HCT116 (cell line): ENCODE results near the gene SETD6.

Experiments
- EZH2 ChIP-seq: fragments of 200-600 bp; sonication (generic); IDR thresholded peaks from 2 replicates; pipeline ENCODE4 v1.6.1; 2017; ENCODE audit warnings: antibody characterized with exemption, mixed run types
- POLR2A ChIP-seq: IDR thresholded peaks from 2 replicates; pipeline ENCODE4 v1.7.0; 2011; ENCODE audit warnings: borderline replicate concordance; ENCODE audit not compliant: insufficient read depth, insufficient read length; ENCODE audit errors: extremely low read depth
- POLR2AphosphoS5 ChIP-seq: IDR thresholded peaks from 2 replicates; pipeline ENCODE4 v1.6.1; 2011; ENCODE audit warnings: mild to moderate bottlenecking, low read depth, low read length, moderate library complexity
- RAD21 ChIP-seq: IDR thresholded peaks from 2 replicates; pipeline ENCODE4 v1.6.1; 2012; ENCODE audit warnings: low read depth, mild to moderate bottlenecking
- YY1 ChIP-seq: IDR thresholded peaks from 2 replicates; pipeline ENCODE4 v1.6.1; 2011; ENCODE audit warnings: low read length, low read depth, moderate library complexity, mild to moderate bottlenecking; ENCODE audit not compliant: insufficient replicate concordance; ENCODE audit errors: extremely low read depth
- ZNF274 ChIP-seq: fragments of 200-500 bp; sonication (Bioruptor generic); IDR thresholded peaks from 2 replicates; pipeline ENCODE4 v1.6.1; 2014; ENCODE audit warnings: mild to moderate bottlenecking, low read depth, low read length, inconsistent platforms
- TF ChIP-seq, protein P1 (sequence below), 3 experiments: fragments of 200-600 bp in 1 of 3; sonication (generic) in 1 of 3; IDR thresholded peaks in 2 of 3; conservative IDR thresholded peaks in 1 of 3; 2 replicates each; pipeline ENCODE4 v1.5.1; 2012 to 2017; ENCODE audit warnings: low read depth in 2 of 3, low read length in 2 of 3, antibody characterized with exemption in 1 of 3, borderline replicate concordance in 1 of 3, control low read depth in 1 of 3, mild to moderate bottlenecking in 1 of 3, mixed read lengths in 1 of 3, mixed run types in 1 of 3, moderate library complexity in 1 of 3; ENCODE audit not compliant: insufficient read depth in 1 of 3
- TF ChIP-seq, protein P2 (sequence below): IDR thresholded peaks from 2 replicates; pipeline ENCODE4 v1.6.1; 2011; ENCODE audit warnings: mild to moderate bottlenecking, low read length, moderate library complexity; ENCODE audit not compliant: insufficient replicate concordance; ENCODE audit errors: extremely low read depth
- TF ChIP-seq, protein P3 (sequence below): IDR thresholded peaks from 2 replicates; pipeline ENCODE4 v1.6.1; 2012; ENCODE audit warnings: low read depth
- TF ChIP-seq, protein P4 (sequence below): IDR thresholded peaks from 2 replicates; pipeline ENCODE4 v1.6.1; 2012

DNA sequence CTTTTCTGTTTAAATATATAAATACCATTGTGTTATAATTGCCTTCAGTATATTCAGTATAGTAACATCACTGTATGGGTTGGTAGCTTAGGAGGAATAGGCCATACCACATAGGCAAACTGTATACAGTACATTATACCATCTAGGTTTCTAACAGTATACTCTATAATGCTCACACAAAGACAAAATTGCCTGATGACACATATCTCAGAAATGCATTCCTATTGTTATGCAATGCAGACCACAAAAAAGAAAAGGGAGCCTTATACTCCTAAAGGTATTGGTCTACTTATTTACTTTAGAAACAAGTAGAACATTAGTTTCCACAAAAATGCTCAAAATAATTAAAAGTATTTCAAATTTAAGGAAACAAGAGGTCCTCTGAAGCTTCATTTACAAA, 47.9 kb downstream of the SETD6 start:
- TF ChIP-seq, protein P1, sequence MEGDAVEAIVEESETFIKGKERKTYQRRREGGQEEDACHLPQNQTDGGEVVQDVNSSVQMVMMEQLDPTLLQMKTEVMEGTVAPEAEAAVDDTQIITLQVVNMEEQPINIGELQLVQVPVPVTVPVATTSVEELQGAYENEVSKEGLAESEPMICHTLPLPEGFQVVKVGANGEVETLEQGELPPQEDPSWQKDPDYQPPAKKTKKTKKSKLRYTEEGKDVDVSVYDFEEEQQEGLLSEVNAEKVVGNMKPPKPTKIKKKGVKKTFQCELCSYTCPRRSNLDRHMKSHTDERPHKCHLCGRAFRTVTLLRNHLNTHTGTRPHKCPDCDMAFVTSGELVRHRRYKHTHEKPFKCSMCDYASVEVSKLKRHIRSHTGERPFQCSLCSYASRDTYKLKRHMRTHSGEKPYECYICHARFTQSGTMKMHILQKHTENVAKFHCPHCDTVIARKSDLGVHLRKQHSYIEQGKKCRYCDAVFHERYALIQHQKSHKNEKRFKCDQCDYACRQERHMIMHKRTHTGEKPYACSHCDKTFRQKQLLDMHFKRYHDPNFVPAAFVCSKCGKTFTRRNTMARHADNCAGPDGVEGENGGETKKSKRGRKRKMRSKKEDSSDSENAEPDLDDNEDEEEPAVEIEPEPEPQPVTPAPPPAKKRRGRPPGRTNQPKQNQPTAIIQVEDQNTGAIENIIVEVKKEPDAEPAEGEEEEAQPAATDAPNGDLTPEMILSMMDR (IDR thresholded peaks at IDR 0.05 in 2 of 3, conservative IDR thresholded peaks at IDR 0.05 in 1 of 3; ENCODE audit: borderline replicate concordance in 1 of 3, insufficient read depth in 1 of 3, low read depth in 2 of 3, low read length in 2 of 3): no peak
- TF ChIP-seq POLR2A: no peak
- no peak for TF ChIP-seq POLR2AphosphoS5
- TF ChIP-seq RAD21: no peak
- TF ChIP-seq ZNF274: no peak
- TF ChIP-seq EZH2: no peak
- TF ChIP-seq, protein P2, sequence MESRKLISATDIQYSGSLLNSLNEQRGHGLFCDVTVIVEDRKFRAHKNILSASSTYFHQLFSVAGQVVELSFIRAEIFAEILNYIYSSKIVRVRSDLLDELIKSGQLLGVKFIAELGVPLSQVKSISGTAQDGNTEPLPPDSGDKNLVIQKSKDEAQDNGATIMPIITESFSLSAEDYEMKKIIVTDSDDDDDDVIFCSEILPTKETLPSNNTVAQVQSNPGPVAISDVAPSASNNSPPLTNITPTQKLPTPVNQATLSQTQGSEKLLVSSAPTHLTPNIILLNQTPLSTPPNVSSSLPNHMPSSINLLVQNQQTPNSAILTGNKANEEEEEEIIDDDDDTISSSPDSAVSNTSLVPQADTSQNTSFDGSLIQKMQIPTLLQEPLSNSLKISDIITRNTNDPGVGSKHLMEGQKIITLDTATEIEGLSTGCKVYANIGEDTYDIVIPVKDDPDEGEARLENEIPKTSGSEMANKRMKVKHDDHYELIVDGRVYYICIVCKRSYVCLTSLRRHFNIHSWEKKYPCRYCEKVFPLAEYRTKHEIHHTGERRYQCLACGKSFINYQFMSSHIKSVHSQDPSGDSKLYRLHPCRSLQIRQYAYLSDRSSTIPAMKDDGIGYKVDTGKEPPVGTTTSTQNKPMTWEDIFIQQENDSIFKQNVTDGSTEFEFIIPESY: no peak
- TF ChIP-seq, protein P3, sequence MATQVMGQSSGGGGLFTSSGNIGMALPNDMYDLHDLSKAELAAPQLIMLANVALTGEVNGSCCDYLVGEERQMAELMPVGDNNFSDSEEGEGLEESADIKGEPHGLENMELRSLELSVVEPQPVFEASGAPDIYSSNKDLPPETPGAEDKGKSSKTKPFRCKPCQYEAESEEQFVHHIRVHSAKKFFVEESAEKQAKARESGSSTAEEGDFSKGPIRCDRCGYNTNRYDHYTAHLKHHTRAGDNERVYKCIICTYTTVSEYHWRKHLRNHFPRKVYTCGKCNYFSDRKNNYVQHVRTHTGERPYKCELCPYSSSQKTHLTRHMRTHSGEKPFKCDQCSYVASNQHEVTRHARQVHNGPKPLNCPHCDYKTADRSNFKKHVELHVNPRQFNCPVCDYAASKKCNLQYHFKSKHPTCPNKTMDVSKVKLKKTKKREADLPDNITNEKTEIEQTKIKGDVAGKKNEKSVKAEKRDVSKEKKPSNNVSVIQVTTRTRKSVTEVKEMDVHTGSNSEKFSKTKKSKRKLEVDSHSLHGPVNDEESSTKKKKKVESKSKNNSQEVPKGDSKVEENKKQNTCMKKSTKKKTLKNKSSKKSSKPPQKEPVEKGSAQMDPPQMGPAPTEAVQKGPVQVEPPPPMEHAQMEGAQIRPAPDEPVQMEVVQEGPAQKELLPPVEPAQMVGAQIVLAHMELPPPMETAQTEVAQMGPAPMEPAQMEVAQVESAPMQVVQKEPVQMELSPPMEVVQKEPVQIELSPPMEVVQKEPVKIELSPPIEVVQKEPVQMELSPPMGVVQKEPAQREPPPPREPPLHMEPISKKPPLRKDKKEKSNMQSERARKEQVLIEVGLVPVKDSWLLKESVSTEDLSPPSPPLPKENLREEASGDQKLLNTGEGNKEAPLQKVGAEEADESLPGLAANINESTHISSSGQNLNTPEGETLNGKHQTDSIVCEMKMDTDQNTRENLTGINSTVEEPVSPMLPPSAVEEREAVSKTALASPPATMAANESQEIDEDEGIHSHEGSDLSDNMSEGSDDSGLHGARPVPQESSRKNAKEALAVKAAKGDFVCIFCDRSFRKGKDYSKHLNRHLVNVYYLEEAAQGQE: no peak
- TF ChIP-seq, protein P4, sequence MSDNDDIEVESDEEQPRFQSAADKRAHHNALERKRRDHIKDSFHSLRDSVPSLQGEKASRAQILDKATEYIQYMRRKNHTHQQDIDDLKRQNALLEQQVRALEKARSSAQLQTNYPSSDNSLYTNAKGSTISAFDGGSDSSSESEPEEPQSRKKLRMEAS: no peak
- no peak for TF ChIP-seq YY1
